ENCODE data around the gene FAM204A.
A peak's percentile ranks its signal among the peaks of the same experiment; 100 is the strongest.

DNA sequence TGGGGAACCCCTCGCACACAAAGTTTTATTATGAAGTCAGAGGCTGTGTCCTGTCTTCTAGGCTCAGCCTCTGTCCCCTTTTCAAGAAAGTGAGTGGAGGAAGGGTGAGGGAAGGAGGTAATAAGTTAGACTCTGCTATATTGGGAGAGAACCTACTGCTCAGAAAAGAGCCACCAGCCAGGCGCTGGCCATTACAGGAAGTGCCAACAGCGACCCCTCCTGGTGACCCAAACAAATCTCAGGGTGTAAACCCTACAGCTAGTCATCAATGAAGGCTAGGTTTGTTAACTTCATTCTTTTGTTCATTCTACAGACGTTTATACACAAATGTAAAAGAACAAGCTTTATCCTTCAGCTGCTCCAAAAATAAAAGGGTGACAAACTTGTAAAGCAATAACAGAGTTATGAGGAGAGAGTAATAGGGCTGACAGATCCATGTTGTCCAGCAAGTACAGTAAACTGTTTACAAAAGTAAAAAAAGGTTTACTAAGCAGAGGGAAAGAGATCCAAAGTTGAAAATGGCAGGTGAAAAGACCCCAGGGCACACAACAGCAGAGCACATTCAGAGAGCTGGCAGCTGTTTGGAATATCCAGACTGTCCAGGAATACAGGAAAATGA, 82.7 kb downstream of the FAM204A start:
- TF ChIP-seq, protein P1, sequence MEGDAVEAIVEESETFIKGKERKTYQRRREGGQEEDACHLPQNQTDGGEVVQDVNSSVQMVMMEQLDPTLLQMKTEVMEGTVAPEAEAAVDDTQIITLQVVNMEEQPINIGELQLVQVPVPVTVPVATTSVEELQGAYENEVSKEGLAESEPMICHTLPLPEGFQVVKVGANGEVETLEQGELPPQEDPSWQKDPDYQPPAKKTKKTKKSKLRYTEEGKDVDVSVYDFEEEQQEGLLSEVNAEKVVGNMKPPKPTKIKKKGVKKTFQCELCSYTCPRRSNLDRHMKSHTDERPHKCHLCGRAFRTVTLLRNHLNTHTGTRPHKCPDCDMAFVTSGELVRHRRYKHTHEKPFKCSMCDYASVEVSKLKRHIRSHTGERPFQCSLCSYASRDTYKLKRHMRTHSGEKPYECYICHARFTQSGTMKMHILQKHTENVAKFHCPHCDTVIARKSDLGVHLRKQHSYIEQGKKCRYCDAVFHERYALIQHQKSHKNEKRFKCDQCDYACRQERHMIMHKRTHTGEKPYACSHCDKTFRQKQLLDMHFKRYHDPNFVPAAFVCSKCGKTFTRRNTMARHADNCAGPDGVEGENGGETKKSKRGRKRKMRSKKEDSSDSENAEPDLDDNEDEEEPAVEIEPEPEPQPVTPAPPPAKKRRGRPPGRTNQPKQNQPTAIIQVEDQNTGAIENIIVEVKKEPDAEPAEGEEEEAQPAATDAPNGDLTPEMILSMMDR (IDR thresholded peaks at IDR 0.05): peak; percentile 14 to 64 (median 53)
- no peak for TF ChIP-seq POLR2A (IDR thresholded peaks at IDR 0.05)

All from testis (tissue), 2 donors.